HEK293 (cell line): Measurements from ENCODE around the gene SLC25A40.

Source experiments
- AEBP2 ChIP-seq: fragments of 450-650 bp; formaldehyde crosslinking; IDR thresholded peaks from 2 replicates; pipeline ENCODE4 v1.5.1; 2016; ENCODE audit warnings: missing biosample characterization, missing genetic modification characterization, borderline replicate concordance
- CTCF ChIP-seq: fragments of 450-650 bp; formaldehyde crosslinking; IDR thresholded peaks from 2 replicates; pipeline ENCODE4 v1.5.1; 2016; ENCODE audit warnings: missing biosample characterization, missing genetic modification characterization
- FEZF1 ChIP-seq: fragments of 450-650 bp; formaldehyde crosslinking; IDR thresholded peaks from 2 replicates; pipeline ENCODE4 v1.5.1; 2016; ENCODE audit warnings: missing biosample characterization, missing genetic modification characterization
- ZBTB17 ChIP-seq: fragments of 450-650 bp; formaldehyde crosslinking; IDR thresholded peaks from 2 replicates; pipeline ENCODE4 v1.5.1; 2016; ENCODE audit warnings: missing biosample characterization, missing genetic modification characterization
- ZBTB44 ChIP-seq: fragments of 450-650 bp; IDR thresholded peaks from 2 replicates; pipeline ENCODE4 v1.5.1; 2018; ENCODE audit warnings: missing biosample characterization, mild to moderate bottlenecking, missing genetic modification characterization
- ZNF157 ChIP-seq: fragments of 450-650 bp; formaldehyde crosslinking; IDR thresholded peaks from 2 replicates; pipeline ENCODE4 v1.5.1; 2016; ENCODE audit warnings: missing biosample characterization, missing genetic modification characterization
- ZNF274 ChIP-seq, 2 experiments: fragments of 200-500 bp in 1 of 2; fragments of 450-650 bp in 1 of 2; sonication (Bioruptor generic) in 1 of 2; formaldehyde crosslinking in 1 of 2; IDR thresholded peaks; 2 replicates each; pipeline versions ENCODE4 v1.5.1 to v1.6.1; 2014 to 2016; ENCODE audit warnings: borderline replicate concordance in 1 of 2, inconsistent platforms in 1 of 2, low read length in 1 of 2, missing biosample characterization in 1 of 2, missing genetic modification characterization in 1 of 2
- TF ChIP-seq, protein P1 (sequence below): fragments of 450-650 bp; formaldehyde crosslinking; IDR thresholded peaks from 2 replicates; pipeline ENCODE4 v1.5.1; 2016; ENCODE audit warnings: missing biosample characterization, missing genetic modification characterization
- TF ChIP-seq, protein P2 (sequence below): fragments of 450-650 bp; formaldehyde crosslinking; IDR thresholded peaks from 2 replicates; pipeline ENCODE4 v1.5.1; 2016; ENCODE audit warnings: missing biosample characterization, missing genetic modification characterization, low read depth
- TF ChIP-seq, protein P3 (sequence below): fragments of 450-650 bp; formaldehyde crosslinking; IDR thresholded peaks from 2 replicates; pipeline ENCODE4 v1.5.1; 2016; ENCODE audit warnings: missing biosample characterization, missing genetic modification characterization

- TF ChIP-seq, protein P1, sequence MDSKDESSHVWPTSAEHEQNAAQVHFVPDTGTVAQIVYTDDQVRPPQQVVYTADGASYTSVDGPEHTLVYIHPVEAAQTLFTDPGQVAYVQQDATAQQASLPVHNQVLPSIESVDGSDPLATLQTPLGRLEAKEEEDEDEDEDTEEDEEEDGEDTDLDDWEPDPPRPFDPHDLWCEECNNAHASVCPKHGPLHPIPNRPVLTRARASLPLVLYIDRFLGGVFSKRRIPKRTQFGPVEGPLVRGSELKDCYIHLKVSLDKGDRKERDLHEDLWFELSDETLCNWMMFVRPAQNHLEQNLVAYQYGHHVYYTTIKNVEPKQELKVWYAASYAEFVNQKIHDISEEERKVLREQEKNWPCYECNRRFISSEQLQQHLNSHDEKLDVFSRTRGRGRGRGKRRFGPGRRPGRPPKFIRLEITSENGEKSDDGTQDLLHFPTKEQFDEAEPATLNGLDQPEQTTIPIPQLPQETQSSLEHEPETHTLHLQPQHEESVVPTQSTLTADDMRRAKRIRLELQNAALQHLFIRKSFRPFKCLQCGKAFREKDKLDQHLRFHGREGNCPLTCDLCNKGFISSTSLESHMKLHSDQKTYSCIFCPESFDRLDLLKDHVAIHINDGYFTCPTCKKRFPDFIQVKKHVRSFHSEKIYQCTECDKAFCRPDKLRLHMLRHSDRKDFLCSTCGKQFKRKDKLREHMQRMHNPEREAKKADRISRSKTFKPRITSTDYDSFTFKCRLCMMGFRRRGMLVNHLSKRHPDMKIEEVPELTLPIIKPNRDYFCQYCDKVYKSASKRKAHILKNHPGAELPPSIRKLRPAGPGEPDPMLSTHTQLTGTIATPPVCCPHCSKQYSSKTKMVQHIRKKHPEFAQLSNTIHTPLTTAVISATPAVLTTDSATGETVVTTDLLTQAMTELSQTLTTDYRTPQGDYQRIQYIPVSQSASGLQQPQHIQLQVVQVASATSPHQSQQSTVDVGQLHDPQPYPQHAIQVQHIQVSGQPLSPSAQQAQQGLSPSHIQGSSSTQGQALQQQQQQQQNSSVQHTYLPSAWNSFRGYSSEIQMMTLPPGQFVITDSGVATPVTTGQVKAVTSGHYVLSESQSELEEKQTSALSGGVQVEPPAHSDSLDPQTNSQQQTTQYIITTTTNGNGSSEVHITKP (tag by site-specific recombination) = peak; percentile 78
- TF ChIP-seq, protein P2, sequence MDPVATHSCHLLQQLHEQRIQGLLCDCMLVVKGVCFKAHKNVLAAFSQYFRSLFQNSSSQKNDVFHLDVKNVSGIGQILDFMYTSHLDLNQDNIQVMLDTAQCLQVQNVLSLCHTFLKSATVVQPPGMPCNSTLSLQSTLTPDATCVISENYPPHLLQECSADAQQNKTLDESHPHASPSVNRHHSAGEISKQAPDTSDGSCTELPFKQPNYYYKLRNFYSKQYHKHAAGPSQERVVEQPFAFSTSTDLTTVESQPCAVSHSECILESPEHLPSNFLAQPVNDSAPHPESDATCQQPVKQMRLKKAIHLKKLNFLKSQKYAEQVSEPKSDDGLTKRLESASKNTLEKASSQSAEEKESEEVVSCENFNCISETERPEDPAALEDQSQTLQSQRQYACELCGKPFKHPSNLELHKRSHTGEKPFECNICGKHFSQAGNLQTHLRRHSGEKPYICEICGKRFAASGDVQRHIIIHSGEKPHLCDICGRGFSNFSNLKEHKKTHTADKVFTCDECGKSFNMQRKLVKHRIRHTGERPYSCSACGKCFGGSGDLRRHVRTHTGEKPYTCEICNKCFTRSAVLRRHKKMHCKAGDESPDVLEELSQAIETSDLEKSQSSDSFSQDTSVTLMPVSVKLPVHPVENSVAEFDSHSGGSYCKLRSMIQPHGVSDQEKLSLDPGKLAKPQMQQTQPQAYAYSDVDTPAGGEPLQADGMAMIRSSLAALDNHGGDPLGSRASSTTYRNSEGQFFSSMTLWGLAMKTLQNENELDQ (tag by site-specific recombination) = no peak
- TF ChIP-seq CTCF (tag by site-specific recombination) (no peak), AEBP2 (tag by site-specific recombination) (no peak), FEZF1 (no peak), ZBTB44 (tag by site-specific recombination) (no peak), ZNF157 (tag by site-specific recombination) (no peak), ZBTB17 (tag by site-specific recombination) (no peak), ZNF274 (IDR thresholded peaks at IDR 0.05; ENCODE audit: low read length) (no peak), ZNF274 (tag by site-specific recombination; IDR thresholded peaks at IDR 0.05; ENCODE audit: borderline replicate concordance) (no peak)
- TF ChIP-seq, protein P3, sequence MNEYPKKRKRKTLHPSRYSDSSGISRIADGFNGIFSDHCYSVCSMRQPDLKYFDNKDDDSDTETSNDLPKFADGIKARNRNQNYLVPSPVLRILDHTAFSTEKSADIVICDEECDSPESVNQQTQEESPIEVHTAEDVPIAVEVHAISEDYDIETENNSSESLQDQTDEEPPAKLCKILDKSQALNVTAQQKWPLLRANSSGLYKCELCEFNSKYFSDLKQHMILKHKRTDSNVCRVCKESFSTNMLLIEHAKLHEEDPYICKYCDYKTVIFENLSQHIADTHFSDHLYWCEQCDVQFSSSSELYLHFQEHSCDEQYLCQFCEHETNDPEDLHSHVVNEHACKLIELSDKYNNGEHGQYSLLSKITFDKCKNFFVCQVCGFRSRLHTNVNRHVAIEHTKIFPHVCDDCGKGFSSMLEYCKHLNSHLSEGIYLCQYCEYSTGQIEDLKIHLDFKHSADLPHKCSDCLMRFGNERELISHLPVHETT = no peak
Measured at GRCh38 chr7:87874066-87874465, 2.1 kb downstream of the SLC25A40 start.
